Esophagus (tissue), 2 donors: Measurements from ENCODE around the gene PRPF38B. TPM values are rescaled to one million over a fixed set of nuclear protein-coding genes. Genes with fewer than 3 reads are reported as not detected.
A peak's percentile ranks its signal among the peaks of the same experiment; 100 is the strongest.
"Not testable (repeated sequence)": the region's sequence is repeated elsewhere in the genome, so short reads cannot be mapped to it uniquely, and the experiment has no call there.

ENCODE experiments used
- H3K27ac ChIP-seq, 2 donors: one replicate each; pipeline ENCODE4 v1.5.1; 2013; ENCODE audit warnings: low read depth in 2 of 2, mild to moderate bottlenecking in 2 of 2, inconsistent platforms in 1 of 2, low read length in 1 of 2, moderate library complexity in 1 of 2
- H3K27me3 ChIP-seq, 2 donors: one replicate each; pipeline ENCODE4 v1.6.1; 2013; ENCODE audit warnings: low read length in 2 of 2, control low read depth in 1 of 2, mild to moderate bottlenecking in 1 of 2; ENCODE audit not compliant: insufficient read depth in 2 of 2, control insufficient read depth in 1 of 2
- H3K36me3 ChIP-seq, 2 donors: one replicate each; pipeline ENCODE4 v1.6.1; 2013; ENCODE audit warnings: low read length in 1 of 2; ENCODE audit not compliant: control insufficient read depth in 2 of 2, insufficient read depth in 2 of 2
- H3K4me1 ChIP-seq, 2 donors: one replicate each; pipeline ENCODE4 v1.6.1; 2013; ENCODE audit warnings: low read length in 1 of 2; ENCODE audit not compliant: control insufficient read depth in 2 of 2, insufficient read depth in 2 of 2
- H3K4me3 ChIP-seq, 2 donors: one replicate each; pipeline ENCODE4 v1.5.1; 2013; ENCODE audit warnings: low read length in 2 of 2, mild to moderate bottlenecking in 2 of 2, low read depth in 1 of 2, moderate library complexity in 1 of 2
- H3K9me3 ChIP-seq, 2 donors: one replicate each; pipeline ENCODE4 v1.6.1; 2013; ENCODE audit warnings: mild to moderate bottlenecking in 2 of 2, low read depth in 1 of 2, low read length in 1 of 2, moderate library complexity in 1 of 2; ENCODE audit not compliant: control insufficient read depth in 2 of 2, insufficient read depth in 1 of 2
- WGBS, 2 donors: extraction: QIAGEN DNeasy Blood & Tissue Kit; methylation state at CpG; one replicate each; pipeline ENCODE4 v1.1.7; 2013; 5-methylcytosine and 5-hydroxymethylcytosine counted together
- polyA plus RNA-seq, 2 donors: library from polyadenylated mRNA; stranded (reverse); fragments of 200-250 nt; gene quantifications; one replicate each; pipeline ENCODE4 v1.2.3, GENCODE V29; 2013
- donor health status: healthy with polysubstance abuse.
- donor health status: Bipolar disorder and iron deficiency.

Gene PRPF38B
- polyA plus RNA-seq, 2 donors = 19.2 to 31.2 TPM

DNA sequence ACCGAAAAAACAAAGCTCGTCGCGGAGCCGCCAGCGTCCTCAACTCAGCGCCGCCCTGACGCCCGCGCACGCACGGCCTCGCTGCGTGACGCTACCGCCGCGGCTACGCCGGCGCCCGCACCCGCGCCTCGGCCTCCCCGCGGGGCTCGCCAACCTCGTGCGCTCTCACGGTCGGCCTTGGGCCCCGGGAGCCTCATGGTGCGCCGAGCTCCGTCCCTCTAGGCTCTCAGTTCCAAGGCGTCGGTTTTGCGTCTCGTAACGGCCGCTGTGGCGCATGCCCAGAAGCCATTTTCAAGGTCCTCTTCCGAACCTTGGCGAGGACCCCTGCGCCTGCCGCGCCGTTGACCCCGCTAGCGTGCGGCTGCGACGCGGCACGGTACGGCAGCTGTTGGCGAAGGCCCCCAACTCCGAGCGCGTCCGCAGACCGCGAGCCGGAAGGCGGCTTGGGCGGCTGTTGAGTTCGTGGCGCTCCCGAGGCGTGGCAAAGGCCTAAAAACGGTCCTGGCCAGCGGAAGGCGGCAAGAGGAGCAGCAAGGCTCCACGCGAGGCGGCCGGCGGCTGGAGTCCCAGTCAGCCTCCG lies 31.0 kb upstream of the PRPF38B start, which contains the start of gene HENMT1:
Gene HENMT1, minus strand, starts transcription at position 64 of the 580 bp plus-strand sequence. CDS start 1,209 bp downstream, outside the sequence.
- no peaks in the 10 kb centered on the region for H3K27me3 ChIP-seq
- H3K4me3 ChIP-seq = peak within 1 kb of the TSS; percentile 81 to 86
- no peaks in the 10 kb centered on the region for H3K36me3 ChIP-seq
- H3K4me1 ChIP-seq = peaks cover 2 to 5% of the 10 kb centered on the region in 2 donors
- WGBS, 2 donors = 2% methylated on average over 79 to 81 of the region's 81 CpGs
- H3K27ac ChIP-seq = peak within 1 kb of the TSS; percentile 91 to 95
- no peaks in the 10 kb centered on the region for H3K9me3 ChIP-seq

- Histone ChIP-seq H3K36me3 (no peaks in the 10 kb centered on the region), H3K27ac (no peak overlapping the region), H3K9me3 (no peaks in the 10 kb centered on the region), H3K27me3 (no peaks in the 10 kb centered on the region), H3K4me3 (no peak overlapping the region), H3K4me1 (peaks cover 2 to 5% of the 10 kb centered on the region in 2 donors)
- WGBS, 2 donors = 81 to 84% methylated on average over 2 of the region's 2 CpGs
Measured at GRCh38 chr1:108663074-108663473, 29.0 kb upstream of the PRPF38B start.

GRCh38 chr1:108664481-108664880 lies 27.6 kb upstream of the PRPF38B start:
- Histone ChIP-seq H3K4me1 (peaks cover 2 to 5% of the 10 kb centered on the region in 2 donors), H3K9me3 (no peaks in the 10 kb centered on the region), H3K27me3 (no peaks in the 10 kb centered on the region), H3K4me3 (no peak overlapping the region), H3K27ac (no peak overlapping the region), H3K36me3 (no peaks in the 10 kb centered on the region)
- WGBS, 2 donors = 85 to 86% methylated on average over 6 of the region's 6 CpGs

DNA sequence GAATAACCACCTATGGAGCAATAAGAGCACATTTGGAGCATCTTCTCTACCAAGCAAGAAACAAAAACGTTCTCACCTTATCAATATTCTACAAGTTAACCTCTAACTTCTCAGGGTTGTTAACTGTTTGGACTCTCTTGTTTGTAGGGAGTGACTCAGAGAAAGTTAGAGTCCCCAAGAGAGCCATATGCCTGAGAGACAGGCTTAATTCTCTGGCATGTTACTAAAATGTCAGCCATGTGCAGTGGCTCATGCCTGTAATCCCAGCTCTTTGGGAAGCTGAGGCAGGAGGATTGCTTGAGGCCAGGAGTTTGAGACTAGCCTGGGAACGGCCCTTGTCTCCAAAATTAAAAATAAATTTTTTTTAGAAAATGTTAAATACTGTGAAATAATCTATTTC lies 27.0 kb upstream of the PRPF38B start:
- Histone ChIP-seq H3K4me3 (no peak overlapping the region), H3K27me3 (no peaks in the 10 kb centered on the region), H3K4me1 (peaks cover 2 to 5% of the 10 kb centered on the region in 2 donors), H3K9me3 (no peaks in the 10 kb centered on the region), H3K36me3 (no peaks in the 10 kb centered on the region), H3K27ac (no peak overlapping the region)
- WGBS, 2 donors = 71 to 81% methylated on average over 2 of the region's 2 CpGs

DNA sequence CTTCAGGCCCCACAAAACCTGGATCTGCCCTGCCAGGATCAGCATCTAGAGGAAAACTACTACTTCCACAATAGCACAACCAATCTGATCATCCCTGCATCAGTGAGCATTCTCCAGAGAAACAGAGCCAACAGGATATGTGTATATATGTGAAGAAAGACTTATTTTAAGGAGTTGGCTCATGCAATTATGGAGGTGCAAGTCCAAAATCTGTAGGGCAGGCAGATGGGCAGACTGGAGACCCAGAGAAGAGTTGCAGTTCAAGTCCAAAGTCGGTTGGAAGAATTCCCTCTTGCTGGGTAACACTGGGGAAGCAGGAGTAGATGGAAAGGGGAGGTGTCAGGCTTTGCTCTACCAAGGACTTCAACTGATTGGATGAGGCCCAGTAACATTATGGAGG lies 26.3 kb upstream of the PRPF38B start:
- 69 to 81% methylated on average over 1 of the region's 1 CpG for WGBS, 2 donors
- no peak overlapping the region for H3K27ac ChIP-seq
- peaks cover 2 to 5% of the 10 kb centered on the region in 2 donors for H3K4me1 ChIP-seq
- H3K27me3 ChIP-seq = no peaks in the 10 kb centered on the region
- H3K9me3 ChIP-seq = no peaks in the 10 kb centered on the region
- no peaks in the 10 kb centered on the region for H3K36me3 ChIP-seq
- H3K4me3 ChIP-seq = no peak overlapping the region

- H3K36me3 ChIP-seq, H3K4me1 ChIP-seq, H3K27me3 ChIP-seq, H3K4me3 ChIP-seq, H3K27ac ChIP-seq, H3K9me3 ChIP-seq: not testable (repeated sequence)
- WGBS, 2 donors = 95 to 99% methylated on average over 18 to 28 of the region's 28 CpGs
Measured at GRCh38 chr1:108667422-108667821, 24.7 kb upstream of the PRPF38B start.

DNA sequence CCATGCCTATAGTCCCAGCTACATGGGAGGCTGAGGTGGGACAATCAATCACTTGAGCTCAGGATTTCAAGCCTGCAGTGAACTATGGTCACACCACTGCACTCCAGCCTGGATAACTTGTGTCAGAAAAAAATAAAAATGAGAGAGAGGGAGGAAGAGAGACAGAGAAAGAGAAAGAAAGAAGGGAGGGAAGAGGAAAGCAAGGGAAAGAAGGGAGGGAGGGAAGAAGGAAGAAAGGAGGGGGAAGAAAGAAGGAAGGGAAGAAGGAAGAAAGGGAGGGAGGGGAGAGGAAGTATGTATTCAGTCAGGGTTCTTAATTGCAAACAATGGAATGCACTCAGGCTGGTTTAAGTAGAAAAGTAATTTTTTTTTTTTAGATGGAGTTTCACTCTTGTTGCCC lies 23.3 kb upstream of the PRPF38B start:
- no peaks in the 10 kb centered on the region for H3K4me1 ChIP-seq
- no peak overlapping the region for H3K27ac ChIP-seq
- no peaks in the 10 kb centered on the region for H3K9me3 ChIP-seq
- H3K36me3 ChIP-seq = no peaks in the 10 kb centered on the region
- H3K27me3 ChIP-seq = no peaks in the 10 kb centered on the region
- no peak overlapping the region for H3K4me3 ChIP-seq

GRCh38 chr1:108669679-108670078 lies 22.4 kb upstream of the PRPF38B start:
- Histone ChIP-seq H3K36me3 (no peaks in the 10 kb centered on the region), H3K4me3 (no peak overlapping the region), H3K9me3 (no peaks in the 10 kb centered on the region), H3K27ac (no peak overlapping the region), H3K27me3 (no peaks in the 10 kb centered on the region), H3K4me1 (no peaks in the 10 kb centered on the region)
- 68 to 71% methylated on average over 7 of the region's 7 CpGs for WGBS, 2 donors

GRCh38 chr1:108670131-108670773 lies 21.9 kb upstream of the PRPF38B start:
- Histone ChIP-seq H3K4me3 (no peak overlapping the region), H3K4me1 (no peaks in the 10 kb centered on the region), H3K9me3 (no peaks in the 10 kb centered on the region), H3K27ac (no peak overlapping the region), H3K36me3 (no peaks in the 10 kb centered on the region), H3K27me3 (no peaks in the 10 kb centered on the region)
- 89 to 91% methylated on average over 5 of the region's 5 CpGs for WGBS, 2 donors

GRCh38 chr1:108671143-108671542 lies 21.0 kb upstream of the PRPF38B start:
- H3K27me3 ChIP-seq = no peaks in the 10 kb centered on the region
- no peak overlapping the region for H3K4me3 ChIP-seq
- H3K9me3 ChIP-seq = no peaks in the 10 kb centered on the region
- 93 to 95% methylated on average over 2 of the region's 2 CpGs for WGBS, 2 donors
- H3K36me3 ChIP-seq = no peaks in the 10 kb centered on the region
- no peak overlapping the region for H3K27ac ChIP-seq
- H3K4me1 ChIP-seq = no peaks in the 10 kb centered on the region
